Measurements from ENCODE around the gene TBC1D26.
"Not testable (repeated sequence)": the region's sequence is repeated elsewhere in the genome, so short reads cannot be mapped to it uniquely, and the experiment has no call there.

TBC1D26 gene

GRCh38 chr17:15733174-15733789 is 1.2 kb downstream of the TBC1D26 start:
- not testable (repeated sequence) for H3K9me3 ChIP-seq (ENCODE audit: control insufficient read depth, low read length); H3K9ac ChIP-seq (ENCODE audit: low read length); H3K27me3 ChIP-seq (ENCODE audit: control insufficient read depth, insufficient read depth, low read length); H3K4me1 ChIP-seq (ENCODE audit: control insufficient read depth, insufficient read depth, low read length); H3K36me3 ChIP-seq (ENCODE audit: control insufficient read depth, insufficient read depth, low read length); H3K4me3 ChIP-seq (ENCODE audit: low read length)

GRCh38 chr17:15736578-15736977 is 4.5 kb downstream of the TBC1D26 start:
- H3K4me3 ChIP-seq (ENCODE audit: low read length); H3K27me3 ChIP-seq (ENCODE audit: control insufficient read depth, insufficient read depth, low read length); H3K9ac ChIP-seq (ENCODE audit: low read length); H3K4me1 ChIP-seq (ENCODE audit: control insufficient read depth, insufficient read depth, low read length); H3K36me3 ChIP-seq (ENCODE audit: control insufficient read depth, insufficient read depth, low read length); H3K9me3 ChIP-seq (ENCODE audit: control insufficient read depth, low read length): not testable (repeated sequence)

GRCh38 chr17:15738066-15738465 is 6.0 kb downstream of the TBC1D26 start:
- Histone ChIP-seq H3K4me1 (ENCODE audit: control insufficient read depth, insufficient read depth, low read length) (no peaks in the 10 kb centered on the region), H3K4me3 (ENCODE audit: low read length) (no peak overlapping the region), H3K27me3 (ENCODE audit: control insufficient read depth, insufficient read depth, low read length) (no peaks in the 10 kb centered on the region), H3K9ac (ENCODE audit: low read length) (no peak overlapping the region), H3K9me3 (ENCODE audit: control insufficient read depth, low read length) (no peaks in the 10 kb centered on the region), H3K36me3 (ENCODE audit: control insufficient read depth, insufficient read depth, low read length) (no peaks in the 10 kb centered on the region)

- not testable (repeated sequence) for H3K4me1 ChIP-seq (ENCODE audit: control insufficient read depth, insufficient read depth, low read length); H3K27me3 ChIP-seq (ENCODE audit: control insufficient read depth, insufficient read depth, low read length)
Observed at GRCh38 chr17:15739259-15739658, 7.2 kb downstream of the TBC1D26 start.

GRCh38 chr17:15740041-15740440 is 8.0 kb downstream of the TBC1D26 start:
- not testable (repeated sequence) for H3K36me3 ChIP-seq (ENCODE audit: control insufficient read depth, insufficient read depth, low read length); H3K9me3 ChIP-seq (ENCODE audit: control insufficient read depth, low read length); H3K9ac ChIP-seq (ENCODE audit: low read length); H3K4me1 ChIP-seq (ENCODE audit: control insufficient read depth, insufficient read depth, low read length); H3K27me3 ChIP-seq (ENCODE audit: control insufficient read depth, insufficient read depth, low read length); H3K4me3 ChIP-seq (ENCODE audit: low read length)

More at GRCh38 chr17:15739259-15739658, 7.2 kb downstream of the TBC1D26 start:
- H3K9me3 ChIP-seq (ENCODE audit: control insufficient read depth, low read length); H3K9ac ChIP-seq (ENCODE audit: low read length); H3K36me3 ChIP-seq (ENCODE audit: control insufficient read depth, insufficient read depth, low read length); H3K4me3 ChIP-seq (ENCODE audit: low read length): not testable (repeated sequence)

GRCh38 chr17:15740570-15741120 is 8.6 kb downstream of the TBC1D26 start:
- H3K9me3 ChIP-seq (ENCODE audit: control insufficient read depth, low read length): no peaks in the 10 kb centered on the region
- no peak overlapping the region for H3K4me3 ChIP-seq (ENCODE audit: low read length)
- H3K27me3 ChIP-seq (ENCODE audit: control insufficient read depth, insufficient read depth, low read length): no peaks in the 10 kb centered on the region
- H3K4me1 ChIP-seq (ENCODE audit: control insufficient read depth, insufficient read depth, low read length): no peaks in the 10 kb centered on the region
- H3K36me3 ChIP-seq (ENCODE audit: control insufficient read depth, insufficient read depth, low read length): no peaks in the 10 kb centered on the region
- H3K9ac ChIP-seq (ENCODE audit: low read length): no peak overlapping the region

- H3K9ac ChIP-seq (ENCODE audit: low read length): no peak overlapping the region
- H3K9me3 ChIP-seq (ENCODE audit: control insufficient read depth, low read length): no peaks in the 10 kb centered on the region
- no peak overlapping the region for H3K4me3 ChIP-seq (ENCODE audit: low read length)
- no peaks in the 10 kb centered on the region for H3K27me3 ChIP-seq (ENCODE audit: control insufficient read depth, insufficient read depth, low read length)
- H3K36me3 ChIP-seq (ENCODE audit: control insufficient read depth, insufficient read depth, low read length): no peaks in the 10 kb centered on the region
- no peaks in the 10 kb centered on the region for H3K4me1 ChIP-seq (ENCODE audit: control insufficient read depth, insufficient read depth, low read length)
Observed at GRCh38 chr17:15741624-15742023, 9.5 kb downstream of the TBC1D26 start.

- Histone ChIP-seq H3K9me3 (ENCODE audit: control insufficient read depth, low read length) (no peaks in the 10 kb centered on the region), H3K4me3 (ENCODE audit: low read length) (no peak overlapping the region), H3K27me3 (ENCODE audit: control insufficient read depth, insufficient read depth, low read length) (no peaks in the 10 kb centered on the region), H3K9ac (ENCODE audit: low read length) (no peak overlapping the region), H3K36me3 (ENCODE audit: control insufficient read depth, insufficient read depth, low read length) (no peaks in the 10 kb centered on the region), H3K4me1 (ENCODE audit: control insufficient read depth, insufficient read depth, low read length) (no peaks in the 10 kb centered on the region)
Observed at GRCh38 chr17:15742051-15742795, 10.1 kb downstream of the TBC1D26 start.

GRCh38 chr17:15742921-15743320 is 10.8 kb downstream of the TBC1D26 start:
- H3K27me3 ChIP-seq (ENCODE audit: control insufficient read depth, insufficient read depth, low read length): no peaks in the 10 kb centered on the region
- no peak overlapping the region for H3K4me3 ChIP-seq (ENCODE audit: low read length)
- H3K4me1 ChIP-seq (ENCODE audit: control insufficient read depth, insufficient read depth, low read length): no peaks in the 10 kb centered on the region
- H3K9me3 ChIP-seq (ENCODE audit: control insufficient read depth, low read length): no peaks in the 10 kb centered on the region
- no peak overlapping the region for H3K9ac ChIP-seq (ENCODE audit: low read length)
- H3K36me3 ChIP-seq (ENCODE audit: control insufficient read depth, insufficient read depth, low read length): no peaks in the 10 kb centered on the region

GRCh38 chr17:15744074-15744676 is 12.1 kb downstream of the TBC1D26 start:
- no peaks in the 10 kb centered on the region for H3K9me3 ChIP-seq (ENCODE audit: control insufficient read depth, low read length)
- H3K9ac ChIP-seq (ENCODE audit: low read length): no peak overlapping the region
- no peaks in the 10 kb centered on the region for H3K36me3 ChIP-seq (ENCODE audit: control insufficient read depth, insufficient read depth, low read length)
- no peaks in the 10 kb centered on the region for H3K27me3 ChIP-seq (ENCODE audit: control insufficient read depth, insufficient read depth, low read length)
- H3K4me3 ChIP-seq (ENCODE audit: low read length): no peak overlapping the region
- no peaks in the 10 kb centered on the region for H3K4me1 ChIP-seq (ENCODE audit: control insufficient read depth, insufficient read depth, low read length)

GRCh38 chr17:15744885-15745284 is 12.8 kb downstream of the TBC1D26 start:
- H3K4me3 ChIP-seq (ENCODE audit: low read length): no peak overlapping the region

GRCh38 chr17:15749403-15749802 is 17.3 kb downstream of the TBC1D26 start:
- not testable (repeated sequence) for H3K36me3 ChIP-seq (ENCODE audit: control insufficient read depth, insufficient read depth, low read length); H3K4me3 ChIP-seq (ENCODE audit: low read length); H3K27me3 ChIP-seq (ENCODE audit: control insufficient read depth, insufficient read depth, low read length); H3K4me1 ChIP-seq (ENCODE audit: control insufficient read depth, insufficient read depth, low read length); H3K9me3 ChIP-seq (ENCODE audit: control insufficient read depth, low read length); H3K9ac ChIP-seq (ENCODE audit: low read length)

More at GRCh38 chr17:15744885-15745284, 12.8 kb downstream of the TBC1D26 start:
- Histone ChIP-seq H3K36me3 (ENCODE audit: control insufficient read depth, insufficient read depth, low read length) (no peaks in the 10 kb centered on the region), H3K27me3 (ENCODE audit: control insufficient read depth, insufficient read depth, low read length) (no peaks in the 10 kb centered on the region), H3K4me1 (ENCODE audit: control insufficient read depth, insufficient read depth, low read length) (no peaks in the 10 kb centered on the region), H3K9me3 (ENCODE audit: control insufficient read depth, low read length) (no peaks in the 10 kb centered on the region), H3K9ac (ENCODE audit: low read length) (no peak overlapping the region)

Data from mucosa of stomach (tissue), 1 donor.